MM.1S (cell line): ENCODE data around the gene SLCO1B1.
A peak's percentile ranks its signal among the peaks of the same experiment; 100 is the strongest.

ENCODE experiments used
- DNase-seq: peaks from one replicate; pipeline ENCODE4 v3.0.0-alpha.2; 2015
- H2AFZ ChIP-seq: fragments of 300-600 bp; sonication (generic); 2 replicates; pipeline ENCODE4 v1.6.0; 2016; ENCODE audit warnings: antibody characterized with exemption, low read length
- H3F3A ChIP-seq: fragments of 300-600 bp; sonication (generic); 2 replicates; pipeline ENCODE4 v1.6.1; 2016; ENCODE audit warnings: mild to moderate bottlenecking, antibody characterized with exemption, low read length, moderate library complexity, mixed read lengths; ENCODE audit not compliant: insufficient read depth
- H3K27ac ChIP-seq: fragments of 300-600 bp; sonication (generic); 2 replicates; pipeline ENCODE4 v1.5.1; 2016; ENCODE audit warnings: mild to moderate bottlenecking, low read length
- H3K27me3 ChIP-seq: fragments of 300-600 bp; sonication (generic); replicated peaks from 2 replicates; pipeline ENCODE4 v1.6.0; 2016; ENCODE audit warnings: low read length; ENCODE audit not compliant: insufficient read depth
- H3K36me3 ChIP-seq: fragments of 300-600 bp; sonication (generic); replicated peaks from 2 replicates; pipeline ENCODE4 v1.6.1; 2016; ENCODE audit warnings: mild to moderate bottlenecking, low read length, mixed read lengths; ENCODE audit not compliant: insufficient read depth
- H3K4me1 ChIP-seq: fragments of 300-600 bp; sonication (generic); 2 replicates; pipeline ENCODE4 v1.6.1; 2016; ENCODE audit warnings: low read length, mixed read lengths
- H3K4me2 ChIP-seq: fragments of 300-600 bp; sonication (generic); 2 replicates; pipeline ENCODE4 v1.6.0; 2016; ENCODE audit warnings: low read depth, low read length
- H3K4me3 ChIP-seq: fragments of 300-600 bp; sonication (generic); 2 replicates; pipeline ENCODE4 v1.5.1; 2016; ENCODE audit warnings: low read length, mixed read lengths
- H3K79me2 ChIP-seq: fragments of 300-600 bp; sonication (generic); 2 replicates; pipeline ENCODE4 v1.6.1; 2016; ENCODE audit warnings: mixed run types, low read length, mixed read lengths
- H3K9ac ChIP-seq: fragments of 300-600 bp; sonication (generic); 2 replicates; pipeline ENCODE4 v1.6.1; 2016; ENCODE audit warnings: low read length, mixed read lengths
- H3K9me2 ChIP-seq: fragments of 300-600 bp; sonication (generic); replicated peaks from 2 replicates; pipeline ENCODE4 v1.6.1; 2016; ENCODE audit warnings: mild to moderate bottlenecking, low read length, mixed read lengths; ENCODE audit not compliant: insufficient read depth
- H3K9me3 ChIP-seq: fragments of 300-600 bp; sonication (generic); replicated peaks from 2 replicates; pipeline ENCODE4 v1.6.1; 2016; ENCODE audit warnings: mild to moderate bottlenecking, low read length, mixed read lengths; ENCODE audit not compliant: insufficient read depth
- H4K20me1 ChIP-seq: fragments of 300-600 bp; sonication (generic); 2 replicates; pipeline ENCODE4 v1.6.1; 2016; ENCODE audit warnings: mild to moderate bottlenecking, low read length, moderate library complexity, mixed read lengths; ENCODE audit not compliant: insufficient read depth
- CTCF ChIP-seq: fragments of 300-600 bp; sonication (generic); IDR thresholded peaks from 2 replicates; pipeline ENCODE4 v1.5.1; 2016; ENCODE audit warnings: antibody characterized with exemption, low read length, mixed read lengths
- EZH2 ChIP-seq: fragments of 300-600 bp; sonication (generic); optimal IDR thresholded peaks from 2 replicates; pipeline ENCODE3; 2017; ENCODE audit warnings: low read depth, mild to moderate bottlenecking, antibody characterized with exemption, low read length, mixed read lengths
- EZH2phosphoT487 ChIP-seq: fragments of 300-600 bp; sonication (generic); IDR thresholded peaks from 2 replicates; pipeline ENCODE4 v1.6.1; 2018; ENCODE audit warnings: antibody characterized with exemption, low read length

SLCO1B1 gene

GRCh38 chr12:21223930-21224329 is 92.9 kb downstream of the SLCO1B1 start:
- H4K20me1 ChIP-seq = no peaks in the 10 kb centered on the region
- TF ChIP-seq EZH2 = no peak
- TF ChIP-seq CTCF = no peak
- no peak for TF ChIP-seq EZH2phosphoT487
- H3F3A ChIP-seq = no peaks in the 10 kb centered on the region
- no peak overlapping the region for H3K4me3 ChIP-seq
- no peak overlapping the region for H3K27ac ChIP-seq
- H3K27me3 ChIP-seq = no peaks in the 10 kb centered on the region
- no peak for DNase-seq
- no peaks in the 10 kb centered on the region for H3K9me2 ChIP-seq
- no peak overlapping the region for H3K4me2 ChIP-seq
- no peaks in the 10 kb centered on the region for H3K4me1 ChIP-seq
- H2AFZ ChIP-seq = no peak overlapping the region
- no peak overlapping the region for H3K9ac ChIP-seq
- no peaks in the 10 kb centered on the region for H3K79me2 ChIP-seq
- no peaks in the 10 kb centered on the region for H3K36me3 ChIP-seq
- no peaks in the 10 kb centered on the region for H3K9me3 ChIP-seq

GRCh38 chr12:21234395-21234794 is 103.4 kb downstream of the SLCO1B1 start:
- no peak for DNase-seq
- Histone ChIP-seq H3K9me3 (no peaks in the 10 kb centered on the region), H3K79me2 (no peaks in the 10 kb centered on the region), H3F3A (no peaks in the 10 kb centered on the region), H3K27me3 (no peaks in the 10 kb centered on the region), H4K20me1 (no peaks in the 10 kb centered on the region), H3K27ac (no peak overlapping the region), H2AFZ (no peak overlapping the region), H3K4me3 (no peak overlapping the region), H3K4me2 (no peak overlapping the region), H3K36me3 (no peaks in the 10 kb centered on the region), H3K9me2 (no peaks in the 10 kb centered on the region), H3K9ac (no peak overlapping the region), H3K4me1 (no peaks in the 10 kb centered on the region)
- no peak for TF ChIP-seq CTCF
- TF ChIP-seq EZH2phosphoT487 = no peak
- no peak for TF ChIP-seq EZH2

GRCh38 chr12:21239866-21240265 is 108.9 kb downstream of the SLCO1B1 start:
- H3K36me3 ChIP-seq = no peaks in the 10 kb centered on the region
- no peaks in the 10 kb centered on the region for H3K4me1 ChIP-seq
- no peaks in the 10 kb centered on the region for H3K9me2 ChIP-seq
- H3K4me3 ChIP-seq = no peak overlapping the region
- no peak overlapping the region; the same call in 1 of the 2 replicates for H2AFZ ChIP-seq
- no peaks in the 10 kb centered on the region for H3K79me2 ChIP-seq
- no peak overlapping the region for H3K27ac ChIP-seq
- no peaks in the 10 kb centered on the region for H3F3A ChIP-seq
- DNase-seq = no peak
- H3K9me3 ChIP-seq = no peaks in the 10 kb centered on the region
- H3K27me3 ChIP-seq = no peaks in the 10 kb centered on the region
- no peak overlapping the region for H3K9ac ChIP-seq
- H3K4me2 ChIP-seq = peak overlapping the region; percentile 7; the same call in 1 of the 2 replicates
- TF ChIP-seq EZH2phosphoT487 (no peak), EZH2 (no peak), CTCF (no peak)
- H4K20me1 ChIP-seq = no peaks in the 10 kb centered on the region
